Sigmoid colon (tissue), 7 donors: ENCODE data around the gene SLC16A12. TPM values are rescaled to one million over a fixed set of nuclear protein-coding genes. Genes with fewer than 3 reads are reported as not detected.

ENCODE experiments used
- DNase-seq: peaks from one replicate; pipeline ENCODE4 v3.0.0-alpha.2; 2019
- H3K27ac ChIP-seq, 4 donors: fragments of 200-600 bp; sonication (generic); one replicate each; pipeline ENCODE4 v1.5.1; 2016 to 2019; ENCODE audit warnings: mild to moderate bottlenecking in 1 of 4
- H3K27me3 ChIP-seq, 3 donors: fragments of 200-600 bp; sonication (generic); one replicate each; pipeline ENCODE4 v1.5.1; 2019; ENCODE audit warnings: mild to moderate bottlenecking in 1 of 3
- H3K36me3 ChIP-seq, 4 donors: fragments of 200-600 bp; sonication (generic); one replicate each; pipeline ENCODE4 v1.5.1; 2016 to 2019
- H3K4me1 ChIP-seq, 4 donors: fragments of 200-600 bp; sonication (generic); one replicate each; pipeline ENCODE4 v1.5.1; 2017 to 2019
- H3K4me3 ChIP-seq, 4 donors: fragments of 200-600 bp; sonication (generic); one replicate each; pipeline ENCODE4 v1.5.1; 2017 to 2019; ENCODE audit warnings: mild to moderate bottlenecking in 2 of 4, moderate library complexity in 1 of 4
- H3K9me3 ChIP-seq, 4 donors: fragments of 200-600 bp in 3 of 4; sonication (generic) in 3 of 4; one replicate each; pipeline versions ENCODE4 v1.5.1 to v1.6.1; 2013 to 2019
- EP300 ChIP-seq, 4 donors: sonication (generic); formaldehyde crosslinking; IDR thresholded peaks; one replicate each; pipeline ENCODE4 v1.6.1; 2017; ENCODE audit warnings: antibody characterized with exemption in 4 of 4
- POLR2A ChIP-seq, 2 donors: fragments of 450-650 bp; IDR thresholded peaks; one replicate each; pipeline ENCODE4 v1.6.1; 2016; ENCODE audit warnings: antibody characterized with exemption in 2 of 2, mild to moderate bottlenecking in 2 of 2, moderate library complexity in 2 of 2
- POLR2AphosphoS5 ChIP-seq, 4 donors: sonication (generic); formaldehyde crosslinking; IDR thresholded peaks; one replicate each; pipeline ENCODE4 v1.6.1; 2017; ENCODE audit warnings: antibody characterized with exemption in 4 of 4
- WGBS, 2 donors: extraction: QIAGEN DNeasy Blood & Tissue Kit; methylation state at CpG; one replicate each; pipeline ENCODE4 v1.1.7; 2013; 5-methylcytosine and 5-hydroxymethylcytosine counted together
- intact Hi-C: fragments of 100-400 bp; cut with DNase I; formaldehyde crosslinking; loops from one replicate; pipeline ENCODE4 v1.15.1; 2023
- polyA plus RNA-seq, 3 donors: library from polyadenylated mRNA; stranded (reverse); fragments of 200-250 nt; gene quantifications; one replicate each; pipeline ENCODE4 v1.2.3, GENCODE V29; 2013
- total RNA-seq, 4 donors: library from RNA; depleted of rRNA; stranded (reverse); fragments of >200 nt; gene quantifications; one replicate each; pipeline ENCODE4 v1.1.0, GENCODE V29; 2016
- TF ChIP-seq, protein P1 (sequence below), 4 experiments: fragments of 450-650 bp in 3 of 4; fragments of 200-600 bp in 1 of 4; IDR thresholded peaks; one replicate each; pipeline ENCODE4 v1.5.1; 2016 to 2019; ENCODE audit warnings: antibody characterized with exemption in 4 of 4, mild to moderate bottlenecking in 3 of 4, moderate library complexity in 2 of 4
- donor health status: healthy with polysubstance abuse.
- donor health status: Bipolar disorder and iron deficiency.
- donor health status: healthy.

The SLC16A12 gene
- total and polyA plus RNA-seq, 7 donors = 0.13 to 3.9 (median 1.3) TPM; not detected in 1

DNA sequence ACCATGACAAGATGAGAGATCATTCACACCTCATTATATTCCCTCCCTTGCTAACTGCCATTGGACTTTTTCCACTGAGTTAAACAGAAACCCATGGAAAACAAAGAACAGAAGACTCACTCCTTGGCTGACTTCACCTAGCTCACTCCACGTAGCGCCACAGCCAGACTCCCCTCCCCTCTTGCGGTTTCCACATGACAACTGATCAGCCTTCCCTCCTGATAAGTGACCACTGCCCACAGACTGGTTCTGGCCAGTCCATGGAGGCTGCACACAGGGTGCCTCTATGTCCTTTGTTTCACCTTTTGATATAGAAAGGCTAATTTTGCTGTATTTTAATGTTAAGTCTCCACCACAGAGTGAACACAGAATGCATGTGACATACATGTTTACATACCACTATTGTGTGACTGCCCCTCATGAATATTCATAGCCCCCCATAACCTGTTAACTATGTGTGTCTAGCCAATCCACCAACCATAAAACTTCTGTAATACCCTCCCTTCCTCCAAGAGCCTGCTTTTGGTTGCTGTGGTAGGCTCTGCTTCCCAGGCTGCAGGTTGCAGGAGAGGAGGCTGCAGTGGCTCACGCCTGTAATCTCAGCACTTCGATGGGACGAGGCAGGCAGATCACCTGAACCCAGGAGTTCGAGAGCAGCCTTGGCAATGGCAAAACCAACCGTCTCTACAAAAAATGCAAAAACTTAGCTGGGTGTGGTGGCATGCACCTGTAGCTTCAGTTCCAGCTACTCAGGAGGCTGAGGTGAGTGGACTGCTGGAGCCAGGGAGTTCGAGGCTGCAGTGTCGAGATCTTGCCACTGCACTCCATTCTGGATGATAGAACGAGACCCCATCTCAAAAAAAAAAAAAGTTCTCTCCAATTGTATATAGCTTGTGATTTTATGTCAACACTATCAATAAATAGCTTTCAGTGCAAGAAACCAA is 131.0 kb downstream of the SLC16A12 start:
- Histone ChIP-seq H3K36me3 (peaks cover 0 to 27% (median 2%) of the 10 kb centered on the region in 4 donors), H3K27me3 (no peaks in the 10 kb centered on the region), H3K27ac (no peak overlapping the region), H3K9me3 (no peaks in the 10 kb centered on the region), H3K4me1 (no peaks in the 10 kb centered on the region), H3K4me3 (no peak overlapping the region)
- TF ChIP-seq, protein P1, sequence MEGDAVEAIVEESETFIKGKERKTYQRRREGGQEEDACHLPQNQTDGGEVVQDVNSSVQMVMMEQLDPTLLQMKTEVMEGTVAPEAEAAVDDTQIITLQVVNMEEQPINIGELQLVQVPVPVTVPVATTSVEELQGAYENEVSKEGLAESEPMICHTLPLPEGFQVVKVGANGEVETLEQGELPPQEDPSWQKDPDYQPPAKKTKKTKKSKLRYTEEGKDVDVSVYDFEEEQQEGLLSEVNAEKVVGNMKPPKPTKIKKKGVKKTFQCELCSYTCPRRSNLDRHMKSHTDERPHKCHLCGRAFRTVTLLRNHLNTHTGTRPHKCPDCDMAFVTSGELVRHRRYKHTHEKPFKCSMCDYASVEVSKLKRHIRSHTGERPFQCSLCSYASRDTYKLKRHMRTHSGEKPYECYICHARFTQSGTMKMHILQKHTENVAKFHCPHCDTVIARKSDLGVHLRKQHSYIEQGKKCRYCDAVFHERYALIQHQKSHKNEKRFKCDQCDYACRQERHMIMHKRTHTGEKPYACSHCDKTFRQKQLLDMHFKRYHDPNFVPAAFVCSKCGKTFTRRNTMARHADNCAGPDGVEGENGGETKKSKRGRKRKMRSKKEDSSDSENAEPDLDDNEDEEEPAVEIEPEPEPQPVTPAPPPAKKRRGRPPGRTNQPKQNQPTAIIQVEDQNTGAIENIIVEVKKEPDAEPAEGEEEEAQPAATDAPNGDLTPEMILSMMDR (IDR thresholded peaks at IDR 0.05) = no peak
- TF ChIP-seq POLR2A (IDR thresholded peaks at IDR 0.05) (no peak), POLR2AphosphoS5 (IDR thresholded peaks at IDR 0.05) (no peak), EP300 (IDR thresholded peaks at IDR 0.05) (no peak)
- intact Hi-C loops = no loop called here
- WGBS, 2 donors = 51 to 86% methylated on average over 11 of the region's 11 CpGs
- no peak for DNase-seq

DNA sequence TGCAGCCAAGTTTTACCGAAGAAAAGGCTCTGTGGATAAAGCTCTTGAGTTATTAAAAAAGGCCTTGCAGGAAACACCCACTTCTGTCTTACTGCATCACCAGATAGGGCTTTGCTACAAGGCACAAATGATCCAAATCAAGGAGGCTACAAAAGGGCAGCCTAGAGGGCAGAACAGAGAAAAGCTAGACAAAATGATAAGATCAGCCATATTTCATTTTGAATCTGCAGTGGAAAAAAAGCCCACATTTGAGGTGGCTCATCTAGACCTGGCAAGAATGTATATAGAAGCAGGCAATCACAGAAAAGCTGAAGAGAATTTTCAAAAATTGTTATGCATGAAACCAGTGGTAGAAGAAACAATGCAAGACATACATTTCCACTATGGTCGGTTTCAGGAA is 132.4 kb downstream of the SLC16A12 start:
- TF ChIP-seq EP300 (IDR thresholded peaks at IDR 0.05) = no peak
- TF ChIP-seq, protein P1 (IDR thresholded peaks at IDR 0.05) = no peak
- Histone ChIP-seq H3K27me3 (no peaks in the 10 kb centered on the region), H3K36me3 (peaks cover 0 to 27% (median 2%) of the 10 kb centered on the region in 4 donors), H3K4me1 (peaks cover 0 to 3% (median 0%) of the 10 kb centered on the region in 4 donors), H3K27ac (no peak overlapping the region), H3K9me3 (no peaks in the 10 kb centered on the region), H3K4me3 (no peak overlapping the region)
- no peak for DNase-seq
- intact Hi-C loops = no loop called here
- WGBS, 2 donors = 92 to 95% methylated on average over 2 of the region's 2 CpGs

DNA sequence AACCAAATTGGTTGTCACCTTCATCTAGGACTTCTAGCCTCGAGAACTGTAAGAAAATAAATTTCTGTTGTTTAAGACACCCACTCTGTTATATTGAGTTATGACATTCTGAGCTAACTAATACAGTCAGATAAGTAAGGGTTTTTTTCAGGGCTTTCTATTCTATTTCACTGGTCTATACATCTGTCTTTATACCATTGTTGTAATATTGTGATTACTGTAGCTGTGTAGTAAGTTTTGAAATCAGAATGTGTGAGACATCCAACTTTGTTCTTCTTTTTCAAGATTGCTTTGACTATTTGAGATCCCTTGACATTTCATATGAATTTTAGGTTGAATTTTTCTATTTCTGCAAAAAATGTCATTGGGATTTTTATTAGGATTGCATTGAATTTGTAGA is 135.4 kb downstream of the SLC16A12 start:
- no peaks in the 10 kb centered on the region for H3K27me3 ChIP-seq
- H3K36me3 ChIP-seq = peaks cover 0 to 27% (median 2%) of the 10 kb centered on the region in 4 donors
- 93 to 94% methylated on average over 1 of the region's 1 CpG for WGBS, 2 donors
- intact Hi-C loops = no loop called here
- no peak for DNase-seq
- TF ChIP-seq, protein P1 (IDR thresholded peaks at IDR 0.05) = no peak
- TF ChIP-seq POLR2AphosphoS5 (IDR thresholded peaks at IDR 0.05) (no peak), EP300 (IDR thresholded peaks at IDR 0.05) (no peak), POLR2A (IDR thresholded peaks at IDR 0.05) (no peak)
- H3K4me3 ChIP-seq = no peak overlapping the region
- peaks cover 0 to 11% (median 2%) of the 10 kb centered on the region in 4 donors for H3K4me1 ChIP-seq
- no peak overlapping the region for H3K27ac ChIP-seq
- H3K9me3 ChIP-seq = no peaks in the 10 kb centered on the region

DNA sequence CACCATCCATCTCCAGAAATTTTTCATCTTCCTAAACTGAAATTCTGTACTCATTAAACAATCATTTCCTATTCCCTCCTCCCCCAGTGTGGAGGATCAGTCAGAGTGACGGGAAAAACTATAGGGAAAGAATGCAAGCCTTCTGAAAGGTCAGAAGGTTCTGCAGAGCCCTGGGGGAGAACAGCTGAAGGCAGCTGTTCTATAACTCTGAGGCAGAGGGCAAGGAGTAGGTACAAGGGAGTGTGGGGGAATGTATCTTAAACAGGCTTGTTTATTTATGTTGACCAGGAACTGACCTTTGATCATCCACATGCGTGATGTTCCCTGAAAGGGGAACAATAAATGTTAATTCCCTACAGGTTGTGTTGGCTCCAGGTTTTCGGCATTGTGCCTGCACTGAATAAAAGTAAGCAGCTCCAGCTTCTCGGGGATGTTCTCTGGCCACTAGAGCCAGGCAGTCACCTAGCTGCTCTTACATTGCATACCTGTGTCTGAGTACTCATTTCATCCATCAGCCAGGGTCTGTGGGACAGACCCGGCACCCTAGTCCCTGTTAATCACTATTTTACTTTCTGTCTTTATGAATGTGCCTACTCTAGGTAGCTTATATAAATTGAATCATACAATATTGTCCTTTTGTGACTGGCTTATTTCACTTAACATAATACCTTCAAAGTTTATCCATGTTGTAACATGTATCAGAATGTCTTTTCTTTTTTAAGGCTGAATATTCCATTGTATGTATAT is 137.2 kb downstream of the SLC16A12 start:
- Histone ChIP-seq H3K4me3 (no peak overlapping the region), H3K9me3 (no peaks in the 10 kb centered on the region), H3K36me3 (peaks cover 0 to 13% (median 0%) of the 10 kb centered on the region in 4 donors), H3K27me3 (no peaks in the 10 kb centered on the region), H3K4me1 (peaks cover 0 to 27% (median 18%) of the 10 kb centered on the region in 4 donors), H3K27ac (no peak overlapping the region)
- WGBS, 2 donors = 32 to 63% methylated on average over 5 of the region's 5 CpGs
- no peak for DNase-seq
- intact Hi-C loops = no loop called here
- no peak for TF ChIP-seq EP300 (IDR thresholded peaks at IDR 0.05)
- no peak for TF ChIP-seq POLR2A (IDR thresholded peaks at IDR 0.05)
- TF ChIP-seq, protein P1 (IDR thresholded peaks at IDR 0.05) = no peak
- no peak for TF ChIP-seq POLR2AphosphoS5 (IDR thresholded peaks at IDR 0.05)
